ENCODE results near the gene ARMCX6. TPM values are rescaled to one million over a fixed set of nuclear protein-coding genes. Genes with fewer than 3 reads are reported as not detected.
"Not testable (repeated sequence)": the region's sequence is repeated elsewhere in the genome, so short reads cannot be mapped to it uniquely, and the experiment has no call there.

ARMCX6 gene
- total and polyA plus RNA-seq, 12 donors: 10.1 to 164 (median 40.7) TPM

DNA sequence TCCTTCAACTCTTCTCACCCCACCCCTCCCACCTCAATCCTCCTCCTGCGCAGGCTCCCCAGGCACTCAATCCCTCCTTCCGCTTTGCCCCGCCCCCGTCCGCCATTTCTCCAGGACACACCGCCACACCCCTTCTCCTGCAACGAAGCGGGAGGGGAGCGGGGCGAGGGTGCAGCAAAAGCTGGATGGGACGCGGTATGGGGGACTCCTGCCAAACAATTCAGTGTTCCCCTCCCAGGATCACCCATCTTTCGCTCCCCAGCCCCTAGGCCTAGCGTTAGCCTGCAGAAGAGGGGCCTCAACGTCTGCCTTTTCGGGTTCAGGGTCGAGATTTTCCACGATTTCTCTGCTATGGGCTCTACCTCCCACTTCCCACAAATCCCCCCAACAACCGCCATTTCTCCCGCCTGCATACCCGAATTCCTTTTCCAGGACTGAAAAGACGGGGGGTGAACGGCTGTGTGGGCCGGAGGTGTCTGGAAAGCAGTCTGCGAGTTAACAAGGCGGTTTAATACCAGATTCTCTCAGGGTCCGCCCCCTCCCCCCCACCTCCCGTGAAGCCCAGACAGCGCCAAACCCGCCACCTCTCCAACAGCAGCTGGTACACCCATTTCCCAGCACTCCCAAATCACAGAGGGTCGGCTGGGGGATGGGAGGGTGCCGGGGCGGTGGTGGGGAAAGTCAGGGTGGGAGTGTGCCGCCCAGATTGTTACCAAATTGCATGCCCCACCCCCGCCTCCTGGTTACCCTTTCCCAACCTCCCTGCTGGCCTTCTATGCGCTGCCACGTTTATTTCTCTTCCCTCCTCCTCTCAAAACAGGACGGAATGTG lies 41.1 kb upstream of the ARMCX6 start:
- Histone ChIP-seq H3K27ac (peak overlapping the region in 3 of 5 donors; percentile 41 to 84 (median 74)), H3K4me3 (peak overlapping the region in 2 of 4 donors; percentile 49 to 72), H3K36me3 (replicated peaks in 1 of 2) (peaks cover 0 to 6% of the 10 kb centered on the region in 2 donors), H3K27me3 (peaks cover 5% of the 10 kb centered on the region), H3K4me1 (replicated peaks in 1 of 2) (no peaks in the 10 kb centered on the region), H3K9me3 (replicated peaks in 1 of 3) (no peaks in the 10 kb centered on the region)
- WGBS, 4 donors: 0 to 36% (median 11%) methylated on average over 24 to 38 of the region's 38 CpGs
- DNase-seq: peak; percentile 66 to 86 (median 75)
- TF ChIP-seq, protein P1, sequence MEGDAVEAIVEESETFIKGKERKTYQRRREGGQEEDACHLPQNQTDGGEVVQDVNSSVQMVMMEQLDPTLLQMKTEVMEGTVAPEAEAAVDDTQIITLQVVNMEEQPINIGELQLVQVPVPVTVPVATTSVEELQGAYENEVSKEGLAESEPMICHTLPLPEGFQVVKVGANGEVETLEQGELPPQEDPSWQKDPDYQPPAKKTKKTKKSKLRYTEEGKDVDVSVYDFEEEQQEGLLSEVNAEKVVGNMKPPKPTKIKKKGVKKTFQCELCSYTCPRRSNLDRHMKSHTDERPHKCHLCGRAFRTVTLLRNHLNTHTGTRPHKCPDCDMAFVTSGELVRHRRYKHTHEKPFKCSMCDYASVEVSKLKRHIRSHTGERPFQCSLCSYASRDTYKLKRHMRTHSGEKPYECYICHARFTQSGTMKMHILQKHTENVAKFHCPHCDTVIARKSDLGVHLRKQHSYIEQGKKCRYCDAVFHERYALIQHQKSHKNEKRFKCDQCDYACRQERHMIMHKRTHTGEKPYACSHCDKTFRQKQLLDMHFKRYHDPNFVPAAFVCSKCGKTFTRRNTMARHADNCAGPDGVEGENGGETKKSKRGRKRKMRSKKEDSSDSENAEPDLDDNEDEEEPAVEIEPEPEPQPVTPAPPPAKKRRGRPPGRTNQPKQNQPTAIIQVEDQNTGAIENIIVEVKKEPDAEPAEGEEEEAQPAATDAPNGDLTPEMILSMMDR (IDR thresholded peaks at IDR 0.05): no peak
- TF ChIP-seq POLR2A (IDR thresholded peaks at IDR 0.05): peak in 1 of 2 donors; percentile 28
- intact Hi-C loops (cut with DNase I): loop anchor here in 1 of 2 donors (5.0 kb wide), 1 partner anchor 42 kb away; the partner anchor contains the start of gene ARMCX6

DNA sequence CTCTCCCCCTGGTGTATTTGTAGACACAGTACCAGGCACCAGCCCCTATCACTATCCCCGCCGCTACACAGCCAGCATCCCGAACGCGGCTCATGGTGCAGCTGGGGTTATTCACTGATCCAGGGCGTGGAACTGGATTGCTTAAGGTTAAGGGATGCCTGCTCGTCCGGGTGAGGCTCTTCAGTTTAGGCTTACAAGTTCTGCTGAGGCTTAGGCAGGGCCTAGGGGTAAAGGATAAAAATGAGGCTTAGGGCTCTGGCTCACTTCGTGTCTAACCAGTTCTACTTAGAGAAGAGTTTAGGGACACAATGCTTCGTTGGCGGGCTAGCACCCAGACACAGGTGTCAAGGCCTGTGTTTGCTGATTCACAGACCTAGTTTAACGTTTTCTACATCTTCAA lies 39.7 kb upstream of the ARMCX6 start:
- no peak overlapping the region for H3K4me3 ChIP-seq
- H3K9me3 ChIP-seq (replicated peaks in 1 of 3): no peaks in the 10 kb centered on the region
- intact Hi-C loops (cut with DNase I): loop anchor here in 1 of 2 donors (5.0 kb wide), 1 partner anchor 40 kb away; the partner anchor contains the start of gene ARMCX6
- TF ChIP-seq POLR2A (IDR thresholded peaks at IDR 0.05): no peak
- TF ChIP-seq, protein P1 (IDR thresholded peaks at IDR 0.05): no peak
- peaks cover 3% of the 10 kb centered on the region for H3K27me3 ChIP-seq
- peaks cover 0 to 6% of the 10 kb centered on the region in 2 donors for H3K36me3 ChIP-seq (replicated peaks in 1 of 2)
- no peak for DNase-seq
- H3K4me1 ChIP-seq (replicated peaks in 1 of 2): no peaks in the 10 kb centered on the region
- 68 to 89% (median 81%) methylated on average over 9 to 12 of the region's 12 CpGs for WGBS, 4 donors
- no peak overlapping the region for H3K27ac ChIP-seq

DNA sequence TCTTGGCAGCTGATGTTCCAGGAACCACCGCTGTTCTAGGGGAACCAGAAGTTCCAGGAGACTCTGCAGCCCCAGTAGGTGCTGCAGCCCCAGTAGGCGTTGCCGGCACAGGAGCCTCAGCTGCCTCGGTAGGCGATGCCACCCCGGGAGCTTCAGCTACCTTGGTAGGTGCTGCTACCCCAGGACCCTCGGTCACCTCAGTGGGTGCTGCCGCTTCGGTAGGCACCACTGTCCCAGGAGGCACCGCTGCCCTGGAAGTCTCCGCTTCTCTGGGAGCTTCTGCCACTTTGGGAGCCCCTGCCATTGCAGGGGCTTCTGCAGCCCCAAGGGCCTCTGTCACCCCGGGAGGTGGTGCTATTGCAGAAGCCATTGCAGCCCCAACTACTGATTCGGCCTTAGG lies 39.0 kb upstream of the ARMCX6 start:
- TF ChIP-seq, protein P1 (IDR thresholded peaks at IDR 0.05): no peak
- TF ChIP-seq POLR2A (IDR thresholded peaks at IDR 0.05): no peak
- Histone ChIP-seq H3K4me3 (no peak overlapping the region), H3K27ac (no peak overlapping the region), H3K4me1 (replicated peaks in 1 of 2) (no peaks in the 10 kb centered on the region), H3K9me3 (replicated peaks in 1 of 3) (no peaks in the 10 kb centered on the region), H3K27me3 (peaks cover 3% of the 10 kb centered on the region), H3K36me3 (replicated peaks in 1 of 2) (peaks cover 0 to 6% of the 10 kb centered on the region in 2 donors)
- 82 to 88% (median 85%) methylated on average over 10 to 13 of the region's 13 CpGs; no CpG with 5 or more reads in 1 of the 4 donors for WGBS, 4 donors
- no peak for DNase-seq
- intact Hi-C loops (cut with DNase I): loop anchor here in 1 of 2 donors (5.0 kb wide), 1 partner anchor 40 kb away; the partner anchor contains the start of gene ARMCX6

DNA sequence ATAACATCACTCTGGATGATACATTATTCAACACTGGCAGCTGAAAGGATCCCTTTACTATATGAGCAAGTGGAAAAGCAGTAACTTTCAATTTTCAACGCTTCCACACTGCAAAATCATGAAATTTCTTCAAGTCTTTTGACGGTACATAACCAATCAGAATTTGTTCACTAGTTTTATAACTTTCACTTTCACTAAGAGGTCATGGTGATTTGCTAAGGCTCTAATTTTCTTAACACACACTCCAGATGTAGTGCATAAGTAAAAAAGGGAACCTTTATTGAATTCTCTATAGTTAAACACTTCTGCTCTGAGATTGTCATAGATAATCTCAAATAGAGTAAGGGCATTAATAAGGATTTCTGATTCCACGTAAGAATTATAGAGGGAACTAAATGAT lies 37.7 kb upstream of the ARMCX6 start:
- WGBS, 4 donors: 59 to 65% (median 62%) methylated on average over 3 of the region's 3 CpGs
- TF ChIP-seq, protein P1 (IDR thresholded peaks at IDR 0.05): no peak
- no peak for TF ChIP-seq POLR2A (IDR thresholded peaks at IDR 0.05)
- intact Hi-C loops (cut with DNase I): loop anchor here in 1 of 2 donors (5.0 kb wide), 1 partner anchor 38 kb away; the partner anchor contains the start of gene ARMCX6

DNA sequence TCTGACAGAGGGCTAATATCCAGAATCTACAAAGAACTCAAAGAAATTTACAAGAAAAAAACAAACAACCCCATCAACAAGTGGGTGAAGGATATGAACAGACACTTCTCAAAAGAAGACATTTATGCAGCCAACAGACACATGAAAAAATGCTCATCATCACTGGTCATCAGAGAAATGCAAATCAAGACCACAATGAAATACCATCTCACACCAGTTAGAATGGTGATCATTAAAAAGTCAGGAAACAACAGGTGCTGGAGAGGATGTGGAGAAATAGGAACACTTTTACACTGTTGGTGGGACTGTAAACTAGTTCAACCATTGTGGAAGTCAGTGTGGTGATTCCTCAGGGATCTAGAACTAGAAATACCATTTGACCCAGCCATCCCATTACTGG lies 29.9 kb upstream of the ARMCX6 start:
- H3K27ac ChIP-seq; H3K4me1 ChIP-seq (replicated peaks in 1 of 2); DNase-seq; H3K4me3 ChIP-seq; H3K27me3 ChIP-seq; H3K36me3 ChIP-seq (replicated peaks in 1 of 2); intact Hi-C loops (cut with DNase I); H3K9me3 ChIP-seq (replicated peaks in 1 of 3): not testable (repeated sequence)

More for the DNA sequence above, 37.7 kb upstream of the ARMCX6 start:
- peaks cover 3% of the 10 kb centered on the region for H3K27me3 ChIP-seq
- H3K9me3 ChIP-seq (replicated peaks in 1 of 3): no peaks in the 10 kb centered on the region
- H3K36me3 ChIP-seq (replicated peaks in 1 of 2): peaks cover 0 to 6% of the 10 kb centered on the region in 2 donors
- DNase-seq: no peak
- H3K27ac ChIP-seq: no peak overlapping the region
- no peaks in the 10 kb centered on the region for H3K4me1 ChIP-seq (replicated peaks in 1 of 2)
- H3K4me3 ChIP-seq: no peak overlapping the region
